H1 (cell line): ENCODE results near the gene TLE4. TPM values are rescaled to one million over a fixed set of nuclear protein-coding genes. Genes with fewer than 3 reads are reported as not detected.

Source experiments
- CTCF ChIA-PET: fragments of 300-600 bp; sonication (Branson Sonifier 250); formaldehyde crosslinking; loops from one replicate; lab custom pipeline; 2021; ENCODE audit not compliant: partially characterized antibody; lab: Charles Lee
- POLR2A ChIA-PET: fragments of 300-600 bp; sonication (Branson Sonifier 250); formaldehyde crosslinking; loops from one replicate; lab custom pipeline; 2021; ENCODE audit warnings: inconsistent platforms; ENCODE audit not compliant: partially characterized antibody; lab: Charles Lee
- DNase-seq, 2 experiments: peaks; one replicate each; pipeline versions ENCODE4 v3.0.0 to v3.0.0-alpha.2; 2010 to 2022; ENCODE audit warnings: low spot score in 2 of 2, low read depth in 1 of 2, mixed read lengths in 1 of 2
- FAIRE-seq: peaks from 2 replicates; lab custom pipeline; 2011; peaks lifted over from hg19 to GRCh38; lab: Jason Lieb, UNC
- H2AFZ ChIP-seq: 2 replicates; pipeline ENCODE4 v1.8.1; 2012; ENCODE audit warnings: low read length, inconsistent platforms
- H2AK5ac ChIP-seq: 2 replicates; pipeline ENCODE4 v1.6.1; 2013; ENCODE audit warnings: low read depth, low read length
- H2BK120ac ChIP-seq: replicated peaks from 2 replicates; pipeline ENCODE3; 2013; ENCODE audit warnings: low read depth, low read length, inconsistent platforms
- H2BK12ac ChIP-seq: 2 replicates; pipeline ENCODE4 v1.6.1; 2013; ENCODE audit warnings: low read depth, low read length
- H2BK15ac ChIP-seq: 2 replicates; pipeline ENCODE4 v1.6.1; 2013; ENCODE audit warnings: low read length
- H2BK20ac ChIP-seq: 2 replicates; pipeline ENCODE4 v1.6.1; 2013; ENCODE audit warnings: low read length
- H2BK5ac ChIP-seq: 2 replicates; pipeline ENCODE4 v1.6.1; 2013; ENCODE audit warnings: low read depth, low read length
- H3K14ac ChIP-seq: 2 replicates; pipeline ENCODE4 v1.6.1; 2013; ENCODE audit warnings: inconsistent platforms; ENCODE audit not compliant: insufficient read length
- H3K18ac ChIP-seq: 2 replicates; pipeline ENCODE4 v1.6.1; 2013; ENCODE audit warnings: low read length; ENCODE audit errors: extremely low read depth
- H3K23ac ChIP-seq: 2 replicates; pipeline ENCODE4 v1.6.1; 2013; ENCODE audit warnings: inconsistent platforms; ENCODE audit not compliant: insufficient read length
- H3K23me2 ChIP-seq: 2 replicates; pipeline ENCODE4 v1.6.1; 2013; ENCODE audit warnings: low read depth, low read length
- H3K27ac ChIP-seq: 2 replicates; pipeline ENCODE4 v1.6.1; 2011; ENCODE audit warnings: low read depth, low read length, inconsistent platforms
- H3K27me3 ChIP-seq, 4 experiments: replicated peaks in 1 of 4; 1 replicate in 1 of 4; 2 replicates in 3 of 4; pipeline versions ENCODE4 v1.6.1 to v1.8.1; 2011 to 2013; ENCODE audit warnings: low read length in 3 of 4, mild to moderate bottlenecking in 3 of 4, inconsistent platforms in 2 of 4, mixed read lengths in 2 of 4, moderate library complexity in 1 of 4; ENCODE audit not compliant: control insufficient read depth in 3 of 4, insufficient read depth in 3 of 4; ENCODE audit errors: extremely low read depth in 1 of 4
- H3K36me3 ChIP-seq, 4 experiments: 2 replicates each; pipeline versions ENCODE4 v1.6.1 to v1.8.1; 2011 to 2013; ENCODE audit warnings: mild to moderate bottlenecking in 4 of 4, low read length in 3 of 4, moderate library complexity in 2 of 4, control low read depth in 1 of 4, inconsistent platforms in 1 of 4; ENCODE audit not compliant: insufficient read depth in 4 of 4, control insufficient read depth in 2 of 4
- H3K4ac ChIP-seq: replicated peaks from 2 replicates; pipeline ENCODE3; 2013; ENCODE audit warnings: low read length, low read depth, mixed read lengths, inconsistent platforms; ENCODE audit not compliant: insufficient read length
- H3K4me1 ChIP-seq, 4 experiments: replicated peaks in 1 of 4; 1 replicate in 1 of 4; 2 replicates in 3 of 4; pipeline versions ENCODE4 v1.6.1 to v1.8.1; 2011 to 2013; ENCODE audit warnings: low read length in 3 of 4, inconsistent platforms in 2 of 4, mixed read lengths in 1 of 4; ENCODE audit not compliant: insufficient read depth in 4 of 4, control insufficient read depth in 3 of 4
- H3K4me2 ChIP-seq, 2 experiments: 2 replicates each; pipeline versions ENCODE4 v1.6.1 to v1.8.1; 2011 to 2013; ENCODE audit warnings: low read depth in 2 of 2, low read length in 2 of 2, control low read depth in 1 of 2, inconsistent platforms in 1 of 2, mild to moderate bottlenecking in 1 of 2; ENCODE audit not compliant: insufficient read depth in 1 of 2
- H3K4me3 ChIP-seq, 4 experiments: fragments of 200-600, 300-600 bp in 1 of 4; sonication (generic), shearing (Covaris generic), sonication (Bioruptor Twin) in 1 of 4; 2 replicates each; pipeline versions ENCODE4 v1.5.1 to v1.8.1; 2011 to 2016; ENCODE audit warnings: low read length in 4 of 4, low read depth in 3 of 4, control low read depth in 2 of 4, inconsistent platforms in 2 of 4, mild to moderate bottlenecking in 2 of 4, mixed read lengths in 1 of 4, moderate library complexity in 1 of 4; ENCODE audit not compliant: insufficient read depth in 2 of 4; ENCODE audit errors: extremely low read depth in 1 of 4
- H3K56ac ChIP-seq: replicated peaks from 2 replicates; pipeline ENCODE3; 2013; ENCODE audit warnings: low read depth, mild to moderate bottlenecking, mixed read lengths, low read length, inconsistent platforms; ENCODE audit not compliant: insufficient read length
- H3K79me1 ChIP-seq: 2 replicates; pipeline ENCODE4 v1.6.1; 2013; ENCODE audit warnings: low read depth, low read length, control low read depth
- H3K79me2 ChIP-seq, 2 experiments: 2 replicates each; pipeline versions ENCODE4 v1.6.1 to v1.8.1; 2012 to 2013; ENCODE audit warnings: low read length in 2 of 2, mild to moderate bottlenecking in 2 of 2, inconsistent platforms in 1 of 2; ENCODE audit not compliant: insufficient read depth in 2 of 2, control insufficient read depth in 1 of 2
- H3K9ac ChIP-seq, 4 experiments: replicated peaks in 1 of 4; 1 replicate in 1 of 4; 2 replicates in 3 of 4; pipeline versions ENCODE4 v1.6.1 to v1.8.1; 2011 to 2013; ENCODE audit warnings: low read depth in 3 of 4, low read length in 3 of 4, control low read depth in 2 of 4, mild to moderate bottlenecking in 2 of 4, moderate library complexity in 2 of 4, inconsistent platforms in 1 of 4; ENCODE audit errors: extremely low read depth in 1 of 4
- H3K9me3 ChIP-seq, 2 experiments: 2 replicates each; pipeline versions ENCODE4 v1.6.1 to v1.8.1; 2012 to 2013; ENCODE audit warnings: mild to moderate bottlenecking in 2 of 2, moderate library complexity in 2 of 2, control low read depth in 1 of 2, inconsistent platforms in 1 of 2, low read depth in 1 of 2, low read length in 1 of 2, mixed read lengths in 1 of 2; ENCODE audit not compliant: insufficient read depth in 2 of 2
- H4K20me1 ChIP-seq, 2 experiments: replicated peaks in 1 of 2; 2 replicates each; pipeline versions ENCODE3 to v1.8.1; 2011 to 2013; ENCODE audit warnings: inconsistent platforms in 2 of 2, low read length in 2 of 2, mild to moderate bottlenecking in 1 of 2; ENCODE audit not compliant: insufficient read depth in 2 of 2, control insufficient read depth in 1 of 2
- H4K5ac ChIP-seq: 2 replicates; pipeline ENCODE4 v1.6.1; 2013; ENCODE audit warnings: low read length, low read depth, mixed read lengths, inconsistent platforms; ENCODE audit not compliant: insufficient read length
- H4K8ac ChIP-seq: 2 replicates; pipeline ENCODE4 v1.8.0; 2013; ENCODE audit warnings: mild to moderate bottlenecking, moderate library complexity, low read length, inconsistent platforms; ENCODE audit not compliant: insufficient read depth; ENCODE audit errors: extremely low read depth
- H4K91ac ChIP-seq: replicated peaks from 2 replicates; pipeline ENCODE3; 2013; ENCODE audit warnings: low read length, mixed read lengths, inconsistent platforms; ENCODE audit not compliant: insufficient read length
- CHD1 ChIP-seq: IDR thresholded peaks from 2 replicates; pipeline ENCODE4 v1.6.1; 2012; ENCODE audit warnings: low read depth, low read length, improper control_type of control experiment
- CHD2 ChIP-seq: IDR thresholded peaks from 2 replicates; pipeline ENCODE4 v1.6.1; 2012; ENCODE audit warnings: low read length, improper control_type of control experiment
- EZH2 ChIP-seq: fragments of 200-600 bp; sonication (generic); IDR thresholded peaks from 2 replicates; pipeline ENCODE4 v1.7.1; 2012; ENCODE audit warnings: low read depth, mild to moderate bottlenecking, moderate library complexity, low read length, inconsistent platforms; ENCODE audit not compliant: severe bottlenecking
- GABPA ChIP-seq: IDR thresholded peaks from 2 replicates; pipeline ENCODE4 v1.6.1; 2011; ENCODE audit warnings: mild to moderate bottlenecking, low read length, moderate library complexity, borderline replicate concordance; ENCODE audit not compliant: insufficient read depth
- JUN ChIP-seq: IDR thresholded peaks from 2 replicates; pipeline ENCODE4 v1.6.1; 2011; ENCODE audit warnings: low read depth, mild to moderate bottlenecking, improper control_type of control experiment, low read length
- JUND ChIP-seq: IDR thresholded peaks from 2 replicates; pipeline ENCODE4 v1.6.1; 2011; ENCODE audit warnings: mild to moderate bottlenecking, improper control_type of control experiment, low read length
- RBBP5 ChIP-seq: IDR thresholded peaks from 2 replicates; pipeline ENCODE4 v1.7.1; 2012; ENCODE audit warnings: low read depth, mild to moderate bottlenecking, inconsistent platforms, low read length, moderate library complexity, borderline replicate concordance
- RXRA ChIP-seq: IDR thresholded peaks from 2 replicates; pipeline ENCODE4 v1.6.1; 2011; ENCODE audit warnings: low read depth, mild to moderate bottlenecking, low read length, moderate library complexity; ENCODE audit not compliant: insufficient read depth
- SP4 ChIP-seq: IDR thresholded peaks from 2 replicates; pipeline ENCODE4 v1.6.1; 2012; ENCODE audit warnings: low read length, inconsistent platforms
- SUZ12 ChIP-seq: fragments of 200-600 bp; sonication (generic); IDR thresholded peaks from 2 replicates; pipeline ENCODE4 v1.6.1; 2012; ENCODE audit warnings: mild to moderate bottlenecking, inconsistent platforms, low read length, moderate library complexity, mixed read lengths
- TEAD4 ChIP-seq: IDR thresholded peaks from 2 replicates; pipeline ENCODE4 v1.6.1; 2012; ENCODE audit warnings: low read depth, low read length, inconsistent platforms, mixed read lengths
- WGBS, 2 experiments: shearing (Covaris generic) in 1 of 2; methylation state at CpG; one replicate each; pipeline versions ENCODE4 v1.1.6 to v1.1.7; 2013 to 2015; ENCODE audit warnings: low lambda C conversion rate in 2 of 2, mixed read lengths in 2 of 2, inconsistent platforms in 1 of 2, low coverage in 1 of 2, missing lambda C conversion rate in 1 of 2; ENCODE audit not compliant: insufficient replicate concordance in 2 of 2, insufficient coverage in 1 of 2, insufficient read length in 1 of 2; ENCODE audit errors: extremely low coverage in 1 of 2, missing lambda C conversion rate in 1 of 2; 5-methylcytosine and 5-hydroxymethylcytosine counted together
- polyA plus RNA-seq, 7 experiments: library from polyadenylated mRNA; depleted of rRNA in 3 of 7; stranded (reverse) in 5 of 7; unstranded in 2 of 7; fragments of >200 nt in 5 of 7; fragments of 200-250 nt in 2 of 7; gene quantifications; 1 replicate in 5 of 7; 2 replicates in 1 of 7; 4 replicates in 1 of 7; pipeline versions ENCODE4 v1.2.1 to v1.2.3, GENCODE V29; 2011 to 2013; ENCODE audit warnings: missing spikeins in 2 of 7, mixed read lengths in 2 of 7
- total RNA-seq: library from RNA; stranded (reverse); fragmentation: NEBNext Ultra II Directional; extraction: Animal tissue kit (Norgen Biotek cat#: 25700); gene quantifications from 2 replicates; pipeline ENCODE4 v1.2.1, GENCODE V29; 2021
- TF ChIP-seq, protein P1 (sequence below): IDR thresholded peaks from 2 replicates; pipeline ENCODE4 v1.6.1; 2012; ENCODE audit warnings: low read length, inconsistent platforms
- TF ChIP-seq, protein P2 (sequence below): IDR thresholded peaks from 2 replicates; pipeline ENCODE4 v1.6.1; 2012; ENCODE audit warnings: inconsistent platforms

The TLE4 gene
- total and polyA plus RNA-seq, 2 of the 8 experiments (the other 6 are each of a cell fraction or from before 2014, with no cell fraction given) = 32.4 to 36.9 TPM

DNA sequence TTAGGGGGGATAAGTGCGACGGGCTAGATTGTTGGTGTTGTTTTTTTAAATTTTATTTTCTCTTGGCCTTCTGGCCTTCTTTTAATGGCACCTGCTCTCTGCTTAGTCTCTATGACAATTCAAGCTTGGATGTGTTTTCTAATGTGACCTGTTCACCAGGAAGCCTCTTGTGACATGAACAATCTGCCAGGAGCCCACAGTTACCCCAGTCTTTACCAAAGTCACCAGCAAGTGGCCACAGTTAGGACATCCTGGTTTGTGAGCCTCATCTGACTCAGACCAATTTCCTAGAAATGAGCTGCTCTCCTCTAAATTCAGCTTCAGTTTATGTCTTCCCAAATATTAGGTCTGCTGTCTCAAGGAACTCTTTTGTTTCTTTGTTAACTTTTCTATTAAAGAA lies 135.8 kb downstream of the TLE4 start:
- no peak overlapping the region for H4K8ac ChIP-seq
- WGBS, 2 experiments = 90% methylated on average over 2 of the region's 2 CpGs; no CpG with 5 or more reads in 1 of the 2 experiments
- no peak overlapping the region for H3K4me2 ChIP-seq
- CTCF ChIA-PET = no interaction called here
- H2AK5ac ChIP-seq = no peak overlapping the region
- POLR2A ChIA-PET = interaction anchor here (0.5 kb wide), 1 partner anchor 232 kb away, joined by 3 read pairs; no protein-coding TSS in a partner anchor
- H3K9ac ChIP-seq = no peak overlapping the region
- H3K23ac ChIP-seq = no peak overlapping the region
- no peak for DNase-seq
- H4K91ac ChIP-seq = no peak overlapping the region
- no peak overlapping the region for H2BK120ac ChIP-seq
- H2AFZ ChIP-seq = no peak overlapping the region
- H3K18ac ChIP-seq = no peak overlapping the region
- H3K36me3 ChIP-seq = peaks cover 4 to 31% (median 10%) of the 10 kb centered on the region in 4 experiments; a peak in 6 of 8 replicates
- FAIRE-seq = no peak
- no peaks in the 10 kb centered on the region for H3K79me1 ChIP-seq
- no peak overlapping the region for H3K56ac ChIP-seq
- no peak overlapping the region for H2BK20ac ChIP-seq
- H3K4me3 ChIP-seq = no peak overlapping the region
- no peak overlapping the region for H2BK15ac ChIP-seq
- H3K4ac ChIP-seq = no peak overlapping the region
- no peak overlapping the region for H2BK12ac ChIP-seq
- no peak overlapping the region for H3K14ac ChIP-seq
- no peaks in the 10 kb centered on the region for H3K79me2 ChIP-seq
- no peaks in the 10 kb centered on the region for H4K20me1 ChIP-seq
- H4K5ac ChIP-seq = no peak overlapping the region
- H3K27ac ChIP-seq = no peak overlapping the region
- no peaks in the 10 kb centered on the region for H3K9me3 ChIP-seq
- H2BK5ac ChIP-seq = no peak overlapping the region
- H3K4me1 ChIP-seq = peaks cover 2 to 4% (median 3%) of the 10 kb centered on the region in 4 experiments; a peak in 4 of 7 replicates
- H3K27me3 ChIP-seq = no peaks in the 10 kb centered on the region
- H3K23me2 ChIP-seq = no peaks in the 10 kb centered on the region; the same call in 1 of the 2 replicates
- TF ChIP-seq JUN (no peak), SUZ12 (no peak), SP4 (no peak), CHD2 (no peak), GABPA (no peak), EZH2 (no peak), RXRA (no peak), CHD1 (no peak), TEAD4 (no peak), RBBP5 (no peak), JUND (no peak)
- TF ChIP-seq, protein P1, sequence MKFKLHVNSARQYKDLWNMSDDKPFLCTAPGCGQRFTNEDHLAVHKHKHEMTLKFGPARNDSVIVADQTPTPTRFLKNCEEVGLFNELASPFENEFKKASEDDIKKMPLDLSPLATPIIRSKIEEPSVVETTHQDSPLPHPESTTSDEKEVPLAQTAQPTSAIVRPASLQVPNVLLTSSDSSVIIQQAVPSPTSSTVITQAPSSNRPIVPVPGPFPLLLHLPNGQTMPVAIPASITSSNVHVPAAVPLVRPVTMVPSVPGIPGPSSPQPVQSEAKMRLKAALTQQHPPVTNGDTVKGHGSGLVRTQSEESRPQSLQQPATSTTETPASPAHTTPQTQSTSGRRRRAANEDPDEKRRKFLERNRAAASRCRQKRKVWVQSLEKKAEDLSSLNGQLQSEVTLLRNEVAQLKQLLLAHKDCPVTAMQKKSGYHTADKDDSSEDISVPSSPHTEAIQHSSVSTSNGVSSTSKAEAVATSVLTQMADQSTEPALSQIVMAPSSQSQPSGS = no peak
- TF ChIP-seq, protein P2, sequence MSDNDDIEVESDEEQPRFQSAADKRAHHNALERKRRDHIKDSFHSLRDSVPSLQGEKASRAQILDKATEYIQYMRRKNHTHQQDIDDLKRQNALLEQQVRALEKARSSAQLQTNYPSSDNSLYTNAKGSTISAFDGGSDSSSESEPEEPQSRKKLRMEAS = no peak
